Adrenal gland (tissue), 12 donors: Measurements from ENCODE around the gene SORL1. TPM values are rescaled to one million over a fixed set of nuclear protein-coding genes. Genes with fewer than 3 reads are reported as not detected.

Experiments used
- DNase-seq, 7 donors: peaks; one replicate each; pipeline ENCODE4 v3.0.0-alpha.2; 2019 to 2020
- H3K27ac ChIP-seq, 5 donors: fragments of 200-600 bp; sonication (generic) in 4 of 5; 1 replicate in 3 of 5; 2 replicates in 2 of 5; pipeline versions ENCODE4 v1.5.1 to v1.8.0; 2016 to 2020; ENCODE audit warnings: mild to moderate bottlenecking in 1 of 5
- H3K27me3 ChIP-seq: fragments of 200-600 bp; 2 replicates; pipeline ENCODE4 v1.8.0; 2021
- H3K36me3 ChIP-seq, 2 donors: fragments of 200-600 bp; replicated peaks in 1 of 2; 1 replicate in 1 of 2; 2 replicates in 1 of 2; pipeline versions ENCODE4 v1.5.1 to v1.8.0; 2018 to 2022
- H3K4me1 ChIP-seq, 2 donors: fragments of 200-600 bp; replicated peaks in 1 of 2; 1 replicate in 1 of 2; 2 replicates in 1 of 2; pipeline versions ENCODE4 v1.5.1 to v1.8.0; 2018 to 2021
- H3K4me3 ChIP-seq, 4 donors: fragments of 200-600 bp; sonication (generic) in 3 of 4; one replicate each; pipeline ENCODE4 v1.5.1; 2016 to 2018
- H3K9me3 ChIP-seq, 3 donors: fragments of 200-600 bp; sonication (generic) in 1 of 3; replicated peaks in 1 of 3; 1 replicate in 2 of 3; 2 replicates in 1 of 3; pipeline versions ENCODE4 v1.5.1 to v1.8.0; 2016 to 2021
- CTCF ChIP-seq, 6 experiments: fragments of 450-650 bp in 4 of 6; fragments of 200-600 bp in 2 of 6; sonication (generic) in 1 of 6; IDR thresholded peaks; 1 replicate in 5 of 6; 2 replicates in 1 of 6; pipeline versions ENCODE4 v1.5.1 to v1.8.0; 2016 to 2021; ENCODE audit warnings: antibody characterized with exemption in 6 of 6, mild to moderate bottlenecking in 2 of 6, moderate library complexity in 1 of 6
- POLR2A ChIP-seq, 2 donors: fragments of 450-650 bp; IDR thresholded peaks; one replicate each; pipeline ENCODE4 v1.6.1; 2017; ENCODE audit warnings: antibody characterized with exemption in 2 of 2, mild to moderate bottlenecking in 2 of 2, moderate library complexity in 1 of 2
- WGBS, 4 donors: extraction: QIAGEN DNeasy Blood & Tissue Kit in 2 of 4; methylation state at CpG; one replicate each; pipeline versions ENCODE4 v1.1.5 to v1.1.7; 2013 to 2017; 5-methylcytosine and 5-hydroxymethylcytosine counted together
- intact Hi-C, 2 donors: fragments of 100-400 bp; cut with DNase I; formaldehyde crosslinking; loops; one replicate each; pipeline versions ENCODE4 v1.14.1 to v1.15.0; 2022 to 2023
- polyA plus RNA-seq, 3 donors: library from polyadenylated mRNA; stranded (reverse); fragments of 200-250 nt in 2 of 3; fragments of 350-450 nt in 1 of 3; fragmentation: Illumina TruSeq in 1 of 3; extraction: RNeasy Lipid Tissue Mini Kit (QIAGEN cat#74804) in 1 of 3; gene quantifications; one replicate each; pipeline ENCODE4 v1.2.3, GENCODE V29; 2013 to 2014
- total RNA-seq, 9 donors: library from RNA; depleted of rRNA in 4 of 9; stranded (reverse); fragments of >200 nt in 4 of 9; fragments of 120-200 nt in 1 of 9; fragmentation: NEBNext Ultra II Directional in 1 of 9; extraction: Animal tissue kit (Norgen Biotek cat#: 25700) in 1 of 9; gene quantifications; one replicate each; pipeline versions ENCODE4 v1.1.0 to v1.2.4, GENCODE V29; 2013 to 2023
- donor health status: healthy with polysubstance abuse.
- donor health status: Bipolar disorder and iron deficiency.
- donor health status: DM: yes; HTN: yes; CAD: no.
- donor health status: DM: no; HTN: no; CAD: no.
- donor health status: DM: no; HTN: no; CAD: no.
- donor health status: DM: yes; HTN: yes; CAD: no.

The SORL1 gene
- total and polyA plus RNA-seq, 12 donors: 1.0 to 28.6 (median 8.9) TPM

- intact Hi-C loops: no loop called here
- H3K9me3 ChIP-seq: peaks cover 0 to 6% (median 0%) of the 10 kb centered on the region in 3 donors
- H3K4me1 ChIP-seq: peaks cover 8 to 33% of the 10 kb centered on the region in 2 donors
- 73 to 76% (median 73%) methylated on average over 7 of the region's 7 CpGs for WGBS, 4 donors
- no peak overlapping the region for H3K4me3 ChIP-seq
- H3K27ac ChIP-seq: peak overlapping the region in 2 of 5 donors; percentile 66 to 87
- TF ChIP-seq POLR2A (IDR thresholded peaks at IDR 0.05) (no peak), CTCF (IDR thresholded peaks at IDR 0.05) (no peak)
- peak in 6 of 7 donors; percentile 21 to 67 (median 50) for DNase-seq
- no peaks in the 10 kb centered on the region for H3K36me3 ChIP-seq
- no peaks in the 10 kb centered on the region for H3K27me3 ChIP-seq
Measured at GRCh38 chr11:121576531-121576930, 124.4 kb downstream of the SORL1 start.

GRCh38 chr11:121577106-121577848 lies 125.2 kb downstream of the SORL1 start:
- intact Hi-C loops: no loop called here
- DNase-seq: no peak
- Histone ChIP-seq H3K4me3 (no peak overlapping the region), H3K36me3 (no peaks in the 10 kb centered on the region), H3K9me3 (peaks cover 0 to 6% (median 0%) of the 10 kb centered on the region in 3 donors), H3K27me3 (no peaks in the 10 kb centered on the region), H3K4me1 (peaks cover 8 to 37% of the 10 kb centered on the region in 2 donors), H3K27ac (peak overlapping the region in 1 of 5 donors; percentile 87)
- TF ChIP-seq POLR2A (IDR thresholded peaks at IDR 0.05): no peak
- no peak for TF ChIP-seq CTCF (IDR thresholded peaks at IDR 0.05)
- 71 to 78% (median 75%) methylated on average over 15 to 16 of the region's 16 CpGs for WGBS, 4 donors

GRCh38 chr11:121578251-121578976 lies 126.3 kb downstream of the SORL1 start:
- H3K27me3 ChIP-seq: no peaks in the 10 kb centered on the region
- peak overlapping the region in 1 of 5 donors; percentile 87 for H3K27ac ChIP-seq
- WGBS, 4 donors: 45 to 49% (median 47%) methylated on average over 10 of the region's 10 CpGs
- no peaks in the 10 kb centered on the region for H3K36me3 ChIP-seq
- H3K4me3 ChIP-seq: no peak overlapping the region
- intact Hi-C loops: no loop called here
- DNase-seq: no peak
- H3K4me1 ChIP-seq: peaks cover 8 to 40% of the 10 kb centered on the region in 2 donors
- TF ChIP-seq CTCF (IDR thresholded peaks at IDR 0.05): no peak
- no peak for TF ChIP-seq POLR2A (IDR thresholded peaks at IDR 0.05)
- H3K9me3 ChIP-seq: peaks cover 0 to 6% (median 0%) of the 10 kb centered on the region in 3 donors

GRCh38 chr11:121580154-121580553 lies 128.0 kb downstream of the SORL1 start:
- TF ChIP-seq POLR2A (IDR thresholded peaks at IDR 0.05) (no peak), CTCF (IDR thresholded peaks at IDR 0.05) (no peak)
- intact Hi-C loops: no loop called here
- Histone ChIP-seq H3K36me3 (no peaks in the 10 kb centered on the region), H3K27me3 (no peaks in the 10 kb centered on the region), H3K9me3 (peaks cover 0 to 6% (median 0%) of the 10 kb centered on the region in 3 donors), H3K4me1 (peaks cover 8 to 40% of the 10 kb centered on the region in 2 donors), H3K27ac (no peak overlapping the region), H3K4me3 (no peak overlapping the region)
- no peak for DNase-seq
- WGBS, 4 donors: 82 to 89% (median 86%) methylated on average over 4 of the region's 4 CpGs
